GM12878 (cell line): ENCODE data around the gene POLN. TPM values are rescaled to one million over a fixed set of nuclear protein-coding genes. Genes with fewer than 3 reads are reported as not detected.

Experiments used
- ATAC-seq: fragments of 200-7000 bp; cut with Tn5 transposase; 3 replicates; pipeline ENCODE4 v1.9.1; 2020; ENCODE audit warnings: mild to moderate bottlenecking, moderate library complexity
- BruUV-seq: library from RNA; stranded (reverse); fragments of 400-500 nt; replicated peaks from 2 replicates; lab custom pipeline; 2021; lab: Mats Ljungman, UMichigan
- CTCF ChIA-PET: fragments of 300-600 bp; sonication (Branson Sonifier 250); formaldehyde crosslinking; extraction: SDS; loops from one replicate; lab custom pipeline; 2021; ENCODE audit warnings: inconsistent platforms; lab: Yijun Ruan, JAX
- POLR2A ChIA-PET: fragments of 350-600 bp; formaldehyde crosslinking; extraction: SDS; loops from one replicate; lab custom pipeline; 2021; ENCODE audit warnings: inconsistent platforms; lab: Charles Lee
- RAD21 ChIA-PET: fragments of 300-600 bp; sonication (Branson Sonifier 250); formaldehyde crosslinking; loops from one replicate; lab custom pipeline; 2023; ENCODE audit warnings: antibody characterized with exemption; ENCODE audit not compliant: unreplicated experiment; lab: Charles Lee
- SMC1A ChIA-PET: fragments of 300-600 bp; sonication (Branson Sonifier 250); formaldehyde crosslinking; loops from one replicate; lab custom pipeline; 2023; ENCODE audit not compliant: unreplicated experiment, uncharacterized antibody; lab: Charles Lee
- DNase-seq: peaks from one replicate; pipeline ENCODE4 v3.0.0-alpha.2; 2011; ENCODE audit warnings: low read depth, low spot score
- FAIRE-seq: peaks from 3 replicates; lab custom pipeline; 2011; peaks lifted over from hg19 to GRCh38; lab: Jason Lieb, UNC
- H2AFZ ChIP-seq: 2 replicates; pipeline ENCODE4 v1.6.0; 2011; ENCODE audit warnings: low read depth, low read length, control low read depth; ENCODE audit not compliant: control insufficient read depth
- H3K27ac ChIP-seq: 2 replicates; pipeline ENCODE4 v1.5.1; 2011; ENCODE audit warnings: control low read depth; ENCODE audit not compliant: control insufficient read depth, insufficient read depth
- H3K27me3 ChIP-seq, 2 experiments: replicated peaks in 1 of 2; 2 replicates each; pipeline versions ENCODE4 v1.6.0 to v1.6.1; 2011; ENCODE audit warnings: low read length in 1 of 2; ENCODE audit not compliant: control insufficient read depth in 2 of 2, insufficient read depth in 2 of 2
- H3K36me3 ChIP-seq, 2 experiments: 2 replicates each; pipeline ENCODE4 v1.5.1; 2011; ENCODE audit warnings: low read length in 1 of 2; ENCODE audit not compliant: control insufficient read depth in 2 of 2, insufficient read depth in 2 of 2
- H3K4me1 ChIP-seq: 2 replicates; pipeline ENCODE4 v1.6.1; 2011; ENCODE audit warnings: mild to moderate bottlenecking, low read length, moderate library complexity, mixed read lengths; ENCODE audit not compliant: control insufficient read depth, insufficient read depth
- H3K4me2 ChIP-seq: 2 replicates; pipeline ENCODE4 v1.6.0; 2011; ENCODE audit warnings: control low read depth; ENCODE audit not compliant: control insufficient read depth, insufficient read depth
- H3K4me3 ChIP-seq: fragments of 200-600 bp; sonication (generic); 2 replicates; pipeline ENCODE4 v1.5.1; 2016
- H3K79me2 ChIP-seq: 2 replicates; pipeline ENCODE4 v1.6.0; 2011; ENCODE audit warnings: low read length; ENCODE audit not compliant: control insufficient read depth, insufficient read depth
- H3K9ac ChIP-seq: 2 replicates; pipeline ENCODE4 v1.8.0; 2011; ENCODE audit warnings: low read length, control low read depth, mixed read lengths; ENCODE audit not compliant: control insufficient read depth, insufficient read depth
- H3K9me3 ChIP-seq: replicated peaks from 3 replicates; pipeline ENCODE4 v1.5.1; 2011; ENCODE audit warnings: mild to moderate bottlenecking, low read length; ENCODE audit not compliant: control insufficient read depth, insufficient read depth
- H4K20me1 ChIP-seq: 2 replicates; pipeline ENCODE4 v1.6.0; 2011; ENCODE audit not compliant: control insufficient read depth, insufficient read depth
- BCL3 ChIP-seq: IDR thresholded peaks from 2 replicates; pipeline ENCODE4 v1.6.1; 2011; ENCODE audit warnings: borderline replicate concordance, low read depth, mild to moderate bottlenecking, moderate library complexity, low read length; ENCODE audit not compliant: insufficient read depth, poor library complexity, severe bottlenecking
- CEBPZ ChIP-seq: fragments of 150-350 bp; IDR thresholded peaks from 2 replicates; pipeline ENCODE4 v1.6.1; 2016; ENCODE audit warnings: low read depth, low read length
- DPF2 ChIP-seq: fragments of 450-650 bp; IDR thresholded peaks from 2 replicates; pipeline ENCODE4 v1.6.1; 2017; ENCODE audit warnings: mild to moderate bottlenecking
- MAX ChIP-seq: IDR thresholded peaks from 2 replicates; pipeline ENCODE4 v1.6.1; 2012; ENCODE audit warnings: low read depth, low read length, improper control_type of control experiment
- NFYB ChIP-seq: IDR thresholded peaks from 2 replicates; pipeline ENCODE4 v1.6.1; 2011; ENCODE audit warnings: low read depth, mild to moderate bottlenecking, low read length, improper control_type of control experiment, moderate library complexity; ENCODE audit not compliant: insufficient read depth
- NR2F1 ChIP-seq: fragments of 450-650 bp; conservative IDR thresholded peaks from 2 replicates; pipeline ENCODE4 v1.6.1; 2017; ENCODE audit warnings: mild to moderate bottlenecking
- POLR2A ChIP-seq: IDR thresholded peaks from 2 replicates; pipeline ENCODE4 v1.6.1; 2011; ENCODE audit warnings: low read depth, mild to moderate bottlenecking, low read length
- POLR2AphosphoS5 ChIP-seq: IDR thresholded peaks from 2 replicates; pipeline ENCODE4 v1.6.1; 2011; ENCODE audit warnings: mild to moderate bottlenecking, low read length, inconsistent platforms
- ZNF274 ChIP-seq: IDR thresholded peaks from one replicate; pipeline ENCODE4 v1.8.0; 2011; ENCODE audit not compliant: insufficient read length, insufficient read depth
- ZNF622 ChIP-seq: fragments of 450-650 bp; IDR thresholded peaks from 2 replicates; pipeline ENCODE4 v1.6.1; 2017; ENCODE audit warnings: mild to moderate bottlenecking, inconsistent platforms
- whole genome bisulfite sequencing: methylation state at CpG from one replicate; pipeline ENCODE4 v1.1.6; 2016; ENCODE audit warnings: low lambda C conversion rate; ENCODE audit not compliant: insufficient replicate concordance, insufficient coverage; ENCODE audit errors: missing lambda C conversion rate; 5-methylcytosine and 5-hydroxymethylcytosine counted together
- in situ Hi-C: fragments of 300-500 bp; cut with MboI; formaldehyde crosslinking; loops from 9 replicates; pipeline ENCODE4 v1.14.3; 2018; ENCODE audit warnings: mixed read lengths
- intact Hi-C: fragments of 100-400 bp; cut with micrococcal nuclease; formaldehyde crosslinking; loops from one replicate; pipeline ENCODE4 v1.14.2; 2022; ENCODE audit not compliant: unreplicated experiment
- polyA plus RNA-seq, 11 experiments: library from polyadenylated mRNA; depleted of rRNA in 4 of 11; unstranded in 6 of 11; stranded (reverse) in 5 of 11; fragments of >200 nt; fragmentation: Nextera tagmentation in 4 of 11; fragmentation: Illumina TruSeq in 1 of 11; extraction: Ambion mirVana in 4 of 11; extraction: Trizol in 1 of 11; gene quantifications; 1 replicate in 1 of 11; 2 replicates in 10 of 11; pipeline versions ENCODE4 v1.2.1 to v1.2.3, GENCODE V29; 2011 to 2016; ENCODE audit warnings: inconsistent platforms in 2 of 11, missing spikeins in 2 of 11, low read depth in 1 of 11
- total RNA-seq, 4 experiments: library from RNA; depleted of rRNA in 3 of 4; stranded (reverse); fragments of >200 nt in 3 of 4; fragmentation: Illumina TruSeq in 1 of 4; extraction: Trizol in 1 of 4; gene quantifications; 2 replicates each; pipeline versions ENCODE4 v1.2.1 to v1.2.3, GENCODE V29; 2013 to 2021

POLN gene
- total and polyA plus RNA-seq, 10 of the 15 experiments (the other 5 are each of a cell fraction or from before 2014, with no cell fraction given): 0.09 to 2.0 (median 0.95) TPM; not detected in 1

GRCh38 chr4:2231082-2231481, 10.8 kb downstream of the POLN start (continued):
- TF ChIP-seq CEBPZ: no peak
- no peak for TF ChIP-seq MAX
- TF ChIP-seq NR2F1: no peak
- TF ChIP-seq BCL3: no peak
- TF ChIP-seq ZNF622: no peak
- no peak for TF ChIP-seq ZNF274
- no peak for TF ChIP-seq POLR2AphosphoS5
- no peak for TF ChIP-seq DPF2
- no peak for TF ChIP-seq POLR2A

- intact Hi-C loops: no loop called here
- Histone ChIP-seq H3K27ac (no peak overlapping the region), H3K4me2 (no peak overlapping the region), H3K4me1 (no peaks in the 10 kb centered on the region), H3K79me2 (no peaks in the 10 kb centered on the region), H3K27me3 (no peaks in the 10 kb centered on the region), H3K4me3 (no peak overlapping the region), H3K9ac (no peak overlapping the region), H4K20me1 (no peaks in the 10 kb centered on the region), H3K9me3 (no peaks in the 10 kb centered on the region), H2AFZ (no peak overlapping the region), H3K36me3 (no peaks in the 10 kb centered on the region)
- in situ Hi-C loops: no loop called here
- SMC1A ChIA-PET: interaction anchor here (1.5 kb wide), 1 partner anchor 13 kb away, joined by 4 read pairs; no protein-coding TSS in a partner anchor
- POLR2A ChIA-PET: interaction anchor here (0.6 to 2.7 kb wide), 3 partner anchors 11 to 526 kb away, joined by 3 to 12 read pairs (median 3); no protein-coding TSS in a partner anchor
- CTCF ChIA-PET: interaction anchor here (0.7 to 1.4 kb wide), 2 partner anchors 216 to 392 kb away, joined by 3 read pairs; no protein-coding TSS in a partner anchor
- no peak for DNase-seq
- no peak for TF ChIP-seq NFYB
- BruUV-seq: no TSS peak
- no peak for ATAC-seq
- no peak for FAIRE-seq
- 100% methylated on average over 2 of the region's 2 CpGs for WGBS
- RAD21 ChIA-PET: no interaction called here
These were observed 15.7 kb downstream of the POLN start for GRCh38 chr4:2226261-2226660.
